ENCODE measurements around the gene ABHD15.
A peak's percentile ranks its signal among the peaks of the same experiment; 100 is the strongest.

Gene ABHD15

GRCh38 chr17:29589524-29590410 is 22.9 kb upstream of the ABHD15 start, which contains the start of gene GIT1:
Gene GIT1, minus strand, starts transcription at chr17:29589648. Its CDS starts 270 bp downstream, at chr17:29589378.
- peak within 1 kb of the TSS; percentile 82 to 90 for H3K4me3 ChIP-seq (replicated peaks in 1 of 2; ENCODE audit: low read depth in 2 of 2, low read length in 2 of 2)
- peak; percentile 74 to 89 for DNase-seq (ENCODE audit: low read depth in 2 of 2)
- no peak for TF ChIP-seq CTCF (IDR thresholded peaks at IDR 0.05; ENCODE audit: low read depth, low read length)

GRCh38 chr17:29588562-29589411 is 21.9 kb upstream of the ABHD15 start:
- DNase-seq (ENCODE audit: low read depth in 2 of 2): peak; percentile 29 to 38
- peak overlapping the region; percentile 82 to 90 for H3K4me3 ChIP-seq (replicated peaks in 1 of 2; ENCODE audit: low read depth in 2 of 2, low read length in 2 of 2)
- TF ChIP-seq CTCF (IDR thresholded peaks at IDR 0.05; ENCODE audit: low read depth, low read length): no peak

GRCh38 chr17:29588017-29588561 is 21.3 kb upstream of the ABHD15 start:
- no peak for DNase-seq (ENCODE audit: low read depth in 2 of 2)
- no peak for TF ChIP-seq CTCF (IDR thresholded peaks at IDR 0.05; ENCODE audit: low read depth, low read length)
- H3K4me3 ChIP-seq (replicated peaks in 1 of 2; ENCODE audit: low read depth in 2 of 2, low read length in 2 of 2): peak overlapping the region; percentile 82 to 90

GRCh38 chr17:29587591-29587990 is 20.8 kb upstream of the ABHD15 start:
- no peak for DNase-seq (ENCODE audit: low read depth in 2 of 2)
- peak overlapping the region; percentile 82 to 90 for H3K4me3 ChIP-seq (replicated peaks in 1 of 2; ENCODE audit: low read depth in 2 of 2, low read length in 2 of 2)
- TF ChIP-seq CTCF (IDR thresholded peaks at IDR 0.05; ENCODE audit: low read depth, low read length): no peak

- TF ChIP-seq CTCF (IDR thresholded peaks at IDR 0.05; ENCODE audit: low read depth, low read length): no peak
- DNase-seq (ENCODE audit: low read depth in 2 of 2): no peak
- peak overlapping the region in 1 of 2 donors; percentile 82 for H3K4me3 ChIP-seq (replicated peaks in 1 of 2; ENCODE audit: low read depth in 2 of 2, low read length in 2 of 2)
Observed at GRCh38 chr17:29586676-29587469, 20.0 kb upstream of the ABHD15 start.
